HT1080 (cell line): ENCODE results near the gene OPCML. TPM values are rescaled to one million over a fixed set of nuclear protein-coding genes. Genes with fewer than 3 reads are reported as not detected.

Experiments
- DNase-seq: peaks from one replicate; pipeline ENCODE4 v3.0.0-alpha.2; 2015; ENCODE audit warnings: low read depth
- total RNA-seq: library from RNA; depleted of rRNA; stranded (reverse); fragments of >200 nt; shearing (Covaris generic); gene quantifications from 2 replicates; pipeline ENCODE4 v1.2.3, GENCODE V29; 2014

The OPCML gene
- total RNA-seq, 1 experiment from 2014 or later, result 0.13 TPM

GRCh38 chr11:132864811-132865576 lies 667.3 kb downstream of the OPCML start:
- no peak for DNase-seq

- no peak for DNase-seq
These were observed 669.4 kb downstream of the OPCML start for GRCh38 chr11:132862933-132863332.

GRCh38 chr11:132862137-132862536 lies 670.2 kb downstream of the OPCML start:
- DNase-seq, result no peak

GRCh38 chr11:132859306-132859705 lies 673.0 kb downstream of the OPCML start:
- no peak for DNase-seq

DNA sequence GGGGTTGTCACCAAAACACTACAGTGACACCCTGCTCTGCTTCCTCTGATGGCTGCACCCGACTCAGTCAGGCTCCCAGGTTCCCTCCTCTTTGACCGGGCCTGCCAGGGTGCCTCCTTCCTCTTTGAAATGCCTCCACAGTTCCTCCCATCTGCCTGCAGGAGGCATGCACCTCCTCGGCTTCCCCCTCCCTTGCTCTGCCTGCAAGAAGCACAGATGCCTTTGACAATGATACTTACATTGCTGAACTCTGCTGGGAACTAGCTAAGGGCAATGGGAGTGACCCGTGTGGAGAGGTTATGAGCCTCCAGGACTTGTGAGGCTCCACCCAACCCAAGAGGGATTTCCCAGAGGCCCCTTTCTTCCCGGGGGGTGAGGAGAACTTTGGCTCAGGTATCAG lies 674.1 kb downstream of the OPCML start:
- DNase-seq, result peak; percentile 50

DNA sequence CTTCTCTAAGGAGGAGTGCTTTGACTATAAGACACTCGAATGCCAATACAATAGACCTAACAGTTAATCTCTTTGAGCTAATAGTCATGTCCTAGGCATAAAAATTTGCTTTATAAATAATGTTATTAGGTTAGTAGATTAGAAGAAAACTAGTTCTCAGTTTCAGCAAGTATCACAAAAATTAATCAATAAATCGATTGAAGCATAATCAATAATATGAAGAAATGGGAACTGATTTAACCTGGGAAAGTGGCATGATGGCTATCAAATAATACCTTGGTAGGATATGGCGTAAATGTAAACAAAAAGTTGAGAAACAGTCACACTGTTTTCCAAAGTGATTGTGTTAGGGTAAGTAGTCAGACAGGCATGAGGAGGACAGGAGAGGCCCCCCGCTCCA lies 676.3 kb downstream of the OPCML start:
- no peak for DNase-seq

DNA sequence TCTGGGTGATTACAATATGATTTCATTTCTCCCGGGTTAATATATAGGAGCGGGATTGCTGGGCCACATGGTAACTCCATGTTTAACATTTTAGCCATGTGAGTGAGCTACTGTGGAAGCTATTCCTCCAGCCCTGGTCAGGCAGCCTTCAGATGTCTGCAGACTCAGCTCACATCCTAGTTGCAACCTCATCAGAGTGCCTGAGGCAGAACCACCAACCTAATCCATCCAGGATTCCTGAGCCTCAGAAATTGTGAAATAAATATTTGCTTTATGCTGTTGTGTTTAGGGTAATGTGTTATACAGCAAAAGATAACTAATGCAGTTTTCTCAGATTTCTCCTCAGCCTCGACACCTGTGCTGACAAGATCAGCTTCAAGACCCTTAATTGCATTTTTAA lies 676.8 kb downstream of the OPCML start:
- DNase-seq, result no peak

GRCh38 chr11:132853886-132854285 lies 678.4 kb downstream of the OPCML start:
- no peak for DNase-seq

DNA sequence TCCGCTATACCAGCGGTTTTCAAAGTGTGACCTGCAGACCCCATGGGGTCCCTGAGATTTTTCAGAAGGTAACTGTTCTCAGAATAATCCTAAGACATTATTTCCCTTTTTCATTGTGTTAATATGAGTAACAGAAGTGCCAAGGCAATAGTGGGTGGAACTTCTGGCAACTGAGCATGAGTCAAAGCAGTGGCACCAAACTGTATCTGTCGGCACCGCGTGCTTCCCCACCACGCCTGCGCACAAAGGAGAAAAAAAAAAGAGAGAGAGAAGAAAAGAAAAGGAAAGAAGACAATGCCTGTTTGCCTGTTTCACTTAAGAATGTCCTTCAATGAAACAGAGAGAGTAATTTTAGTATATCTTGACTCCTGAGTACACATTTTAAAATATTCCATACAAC lies 679.9 kb downstream of the OPCML start:
- no peak for DNase-seq

- DNase-seq, result no peak
These were observed 681.1 kb downstream of the OPCML start for GRCh38 chr11:132851247-132851646.

- no peak for DNase-seq
These were observed 682.0 kb downstream of the OPCML start for GRCh38 chr11:132850266-132850665.

DNA sequence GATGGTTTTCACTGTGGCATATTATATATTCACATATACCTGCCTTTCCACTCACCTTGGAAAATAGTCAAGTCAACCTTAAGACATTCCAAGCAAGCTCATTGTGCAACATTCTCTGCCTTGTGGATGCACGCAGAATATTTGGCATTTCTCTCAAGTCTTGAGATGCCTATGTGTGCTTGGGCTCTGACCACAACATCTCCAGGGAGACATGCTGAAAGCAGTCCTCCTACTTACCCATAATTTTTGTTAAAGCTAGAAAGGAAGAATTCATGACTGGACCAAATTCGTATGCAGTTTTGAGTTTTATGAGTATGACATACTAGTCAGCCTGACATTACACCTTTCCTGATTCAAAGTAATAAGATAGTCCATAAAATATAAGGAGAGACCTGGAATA lies 684.0 kb downstream of the OPCML start:
- DNase-seq, result no peak

DNA sequence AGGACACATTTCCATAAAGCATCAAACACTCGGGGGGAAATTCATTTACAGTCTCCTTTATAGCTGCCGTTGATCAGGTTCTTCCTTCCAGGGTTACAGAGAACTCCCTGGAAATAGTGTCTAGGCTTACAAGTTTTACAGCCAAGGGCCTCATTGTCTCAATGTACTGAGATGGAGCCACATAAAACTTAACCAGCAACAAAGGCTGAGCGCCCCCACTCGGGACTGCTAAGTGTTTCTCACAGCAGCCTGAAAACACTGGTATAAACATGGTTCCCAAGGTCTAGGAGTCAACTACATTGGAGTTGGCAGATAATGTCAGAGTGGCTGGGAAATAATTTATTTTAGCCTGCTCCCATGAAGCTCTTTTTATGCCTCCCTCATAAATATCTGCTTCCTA lies 686.2 kb downstream of the OPCML start:
- no peak for DNase-seq

- peak; percentile 92 for DNase-seq
These were observed 687.2 kb downstream of the OPCML start for GRCh38 chr11:132844956-132845696.

DNA sequence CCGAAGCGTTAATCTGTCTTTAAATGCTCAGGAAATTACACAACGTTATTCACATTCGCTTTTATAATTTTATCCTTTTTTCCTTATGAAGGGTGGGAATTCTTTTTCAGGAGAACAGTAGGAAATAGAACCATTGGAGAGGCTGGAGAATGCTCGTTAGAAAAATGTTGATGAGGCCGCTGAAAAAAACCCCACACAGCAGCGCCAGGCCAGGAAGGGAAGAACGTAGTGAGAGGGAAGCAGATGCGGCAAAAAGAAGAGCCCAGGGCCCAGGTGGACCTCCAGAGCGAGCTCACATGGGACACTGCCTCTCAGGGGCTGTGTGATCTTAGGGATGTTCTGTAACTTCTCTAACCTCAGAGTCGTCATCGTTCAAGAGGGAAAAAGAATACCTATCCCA lies 691.6 kb downstream of the OPCML start:
- DNase-seq, result no peak

DNA sequence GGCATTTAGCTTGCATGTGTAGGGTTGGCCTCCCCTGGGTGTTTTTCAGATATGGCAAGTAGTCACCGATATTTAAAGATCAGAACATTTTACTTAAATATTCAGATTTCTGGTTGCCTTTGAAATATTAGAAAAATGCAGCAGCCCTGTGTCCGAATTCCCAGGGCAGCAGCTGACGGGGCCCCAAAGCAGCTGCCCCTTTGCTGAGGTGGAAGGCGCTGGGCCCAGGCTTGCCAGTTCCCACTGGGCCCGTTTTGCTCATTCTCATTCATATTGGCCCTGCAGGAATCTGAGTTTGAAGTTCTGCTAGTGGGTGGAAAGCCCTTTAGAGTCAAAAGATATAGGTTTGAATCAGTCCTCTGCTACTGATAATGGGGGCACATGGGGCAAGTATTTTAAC lies 692.1 kb downstream of the OPCML start:
- DNase-seq, result no peak

- no peak for DNase-seq
These were observed 692.9 kb downstream of the OPCML start for GRCh38 chr11:132839236-132839945.

GRCh38 chr11:132838627-132839026 lies 693.7 kb downstream of the OPCML start:
- DNase-seq, result peak; percentile 79

DNA sequence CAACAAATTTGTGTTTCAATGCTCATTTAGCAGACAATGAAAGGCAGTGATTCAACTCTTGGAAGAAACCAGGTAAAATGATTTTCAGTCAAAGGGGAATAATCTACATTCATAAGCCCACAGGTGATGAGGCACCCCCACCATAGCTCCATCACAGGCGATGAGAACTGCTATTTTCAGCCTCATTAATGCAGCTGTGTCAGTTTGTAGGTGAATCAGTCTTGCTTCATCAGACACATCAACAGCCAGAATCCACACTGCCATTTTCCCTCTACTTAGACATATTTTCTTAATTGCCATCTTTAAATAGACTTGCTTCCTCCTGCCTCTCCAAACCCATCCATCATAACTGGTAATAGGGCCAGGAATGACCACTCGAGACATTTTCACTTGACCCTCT lies 701.0 kb downstream of the OPCML start:
- DNase-seq, result no peak

DNA sequence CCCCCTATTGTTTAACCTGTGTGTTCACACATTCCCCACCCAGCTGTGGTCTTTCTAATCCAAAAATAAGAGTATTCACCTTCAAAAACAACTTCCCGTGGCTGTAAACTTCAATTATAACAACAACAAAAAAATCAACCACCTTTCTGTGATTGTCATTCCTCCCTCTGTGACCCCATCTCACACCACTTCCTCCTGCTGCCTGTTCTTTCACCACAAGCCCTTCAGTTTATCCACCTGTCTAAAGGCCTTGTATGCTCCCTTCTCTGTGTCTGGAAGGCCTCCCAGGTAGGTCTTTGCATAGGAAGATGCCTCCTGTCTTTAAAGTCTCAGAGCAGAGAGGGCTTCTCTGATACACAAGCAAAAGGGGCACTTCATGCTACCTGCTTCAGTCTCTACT lies 707.7 kb downstream of the OPCML start:
- DNase-seq, result no peak

GRCh38 chr11:132822276-132822675 lies 710.0 kb downstream of the OPCML start:
- DNase-seq, result no peak

- no peak for DNase-seq
These were observed 710.8 kb downstream of the OPCML start for GRCh38 chr11:132821499-132821898.
